SK-N-SH treated with all-trans-retinoic acid at 6 μM for 48 hours (cell line): Measurements from ENCODE around the gene DDX31.

Source experiments
- OSR1 ChIP-seq: fragments of 250-450 bp; sonication (Bioruptor Pico); IDR thresholded peaks from 2 replicates; pipeline ENCODE4 v1.8.0; 2022; ENCODE audit warnings: moderate library complexity, mild to moderate bottlenecking, inconsistent platforms
- SNAI2 ChIP-seq: fragments of 250-450 bp; sonication (Bioruptor Pico); IDR thresholded peaks from 2 replicates; pipeline ENCODE4 v1.5.0; 2020; ENCODE audit warnings: mild to moderate bottlenecking, moderate library complexity
- ZC3H10 ChIP-seq: fragments of 250-450 bp; sonication (Bioruptor Pico); IDR thresholded peaks from 2 replicates; pipeline ENCODE4 v1.5.1; 2021; ENCODE audit warnings: mild to moderate bottlenecking, moderate library complexity
- ZFP3 ChIP-seq: fragments of 250-450 bp; sonication (Bioruptor Pico); IDR thresholded peaks from 2 replicates; pipeline ENCODE4 v1.5.0; 2020; ENCODE audit warnings: mild to moderate bottlenecking, moderate library complexity
- ZFP30 ChIP-seq: fragments of 450-650 bp; formaldehyde crosslinking; IDR thresholded peaks from 2 replicates; pipeline ENCODE4 v1.5.0; 2022; ENCODE audit warnings: mild to moderate bottlenecking, moderate library complexity
- ZNF70 ChIP-seq: fragments of 450-650 bp; formaldehyde crosslinking; IDR thresholded peaks from 2 replicates; pipeline ENCODE4 v1.5.0; 2020; ENCODE audit warnings: mild to moderate bottlenecking, moderate library complexity
- ZNF8 ChIP-seq: fragments of 450-650 bp; formaldehyde crosslinking; IDR thresholded peaks from 2 replicates; pipeline ENCODE4 v1.5.0; 2020; ENCODE audit warnings: mild to moderate bottlenecking, moderate library complexity
- TF ChIP-seq, protein P1 (sequence below): fragments of 250-450 bp; sonication (Bioruptor Pico); IDR thresholded peaks from 2 replicates; pipeline ENCODE4 v1.5.0; 2020; ENCODE audit warnings: mild to moderate bottlenecking, moderate library complexity
- TF ChIP-seq, protein P2 (sequence below): fragments of 250-450 bp; sonication (Bioruptor Pico); IDR thresholded peaks from 2 replicates; pipeline ENCODE4 v1.8.0; 2020; ENCODE audit warnings: mild to moderate bottlenecking, moderate library complexity, borderline replicate concordance

DNA sequence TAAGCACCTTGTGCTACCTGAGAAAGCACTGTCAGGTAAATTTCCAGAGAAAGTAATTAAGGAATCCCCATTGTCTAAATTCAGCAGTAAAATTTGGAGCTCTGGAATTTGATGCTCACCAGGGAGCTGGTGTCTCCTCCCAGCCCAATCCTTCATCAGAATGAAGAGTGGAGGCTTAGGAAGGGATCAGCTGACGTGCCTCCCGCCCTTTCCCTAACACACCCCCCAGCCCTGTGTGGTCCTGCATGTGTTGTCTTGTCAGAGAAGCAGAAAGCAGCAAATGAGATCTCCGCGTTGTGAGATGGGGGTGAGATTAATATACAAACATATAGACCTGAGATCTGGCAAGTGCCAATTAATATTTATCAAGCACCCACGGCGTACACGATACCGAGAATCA is 114.3 kb downstream of the DDX31 start:
- TF ChIP-seq ZC3H10 (CRISPR knock-in tag): no peak
- TF ChIP-seq, protein P1, sequence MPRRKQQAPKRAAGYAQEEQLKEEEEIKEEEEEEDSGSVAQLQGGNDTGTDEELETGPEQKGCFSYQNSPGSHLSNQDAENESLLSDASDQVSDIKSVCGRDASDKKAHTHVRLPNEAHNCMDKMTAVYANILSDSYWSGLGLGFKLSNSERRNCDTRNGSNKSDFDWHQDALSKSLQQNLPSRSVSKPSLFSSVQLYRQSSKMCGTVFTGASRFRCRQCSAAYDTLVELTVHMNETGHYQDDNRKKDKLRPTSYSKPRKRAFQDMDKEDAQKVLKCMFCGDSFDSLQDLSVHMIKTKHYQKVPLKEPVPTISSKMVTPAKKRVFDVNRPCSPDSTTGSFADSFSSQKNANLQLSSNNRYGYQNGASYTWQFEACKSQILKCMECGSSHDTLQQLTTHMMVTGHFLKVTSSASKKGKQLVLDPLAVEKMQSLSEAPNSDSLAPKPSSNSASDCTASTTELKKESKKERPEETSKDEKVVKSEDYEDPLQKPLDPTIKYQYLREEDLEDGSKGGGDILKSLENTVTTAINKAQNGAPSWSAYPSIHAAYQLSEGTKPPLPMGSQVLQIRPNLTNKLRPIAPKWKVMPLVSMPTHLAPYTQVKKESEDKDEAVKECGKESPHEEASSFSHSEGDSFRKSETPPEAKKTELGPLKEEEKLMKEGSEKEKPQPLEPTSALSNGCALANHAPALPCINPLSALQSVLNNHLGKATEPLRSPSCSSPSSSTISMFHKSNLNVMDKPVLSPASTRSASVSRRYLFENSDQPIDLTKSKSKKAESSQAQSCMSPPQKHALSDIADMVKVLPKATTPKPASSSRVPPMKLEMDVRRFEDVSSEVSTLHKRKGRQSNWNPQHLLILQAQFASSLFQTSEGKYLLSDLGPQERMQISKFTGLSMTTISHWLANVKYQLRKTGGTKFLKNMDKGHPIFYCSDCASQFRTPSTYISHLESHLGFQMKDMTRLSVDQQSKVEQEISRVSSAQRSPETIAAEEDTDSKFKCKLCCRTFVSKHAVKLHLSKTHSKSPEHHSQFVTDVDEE (CRISPR knock-in tag): no peak
- TF ChIP-seq ZFP30 (CRISPR knock-in tag): no peak
- no peak for TF ChIP-seq ZNF70 (CRISPR knock-in tag)
- TF ChIP-seq ZFP3 (CRISPR knock-in tag): no peak
- TF ChIP-seq SNAI2 (CRISPR knock-in tag): no peak
- TF ChIP-seq, protein P2, sequence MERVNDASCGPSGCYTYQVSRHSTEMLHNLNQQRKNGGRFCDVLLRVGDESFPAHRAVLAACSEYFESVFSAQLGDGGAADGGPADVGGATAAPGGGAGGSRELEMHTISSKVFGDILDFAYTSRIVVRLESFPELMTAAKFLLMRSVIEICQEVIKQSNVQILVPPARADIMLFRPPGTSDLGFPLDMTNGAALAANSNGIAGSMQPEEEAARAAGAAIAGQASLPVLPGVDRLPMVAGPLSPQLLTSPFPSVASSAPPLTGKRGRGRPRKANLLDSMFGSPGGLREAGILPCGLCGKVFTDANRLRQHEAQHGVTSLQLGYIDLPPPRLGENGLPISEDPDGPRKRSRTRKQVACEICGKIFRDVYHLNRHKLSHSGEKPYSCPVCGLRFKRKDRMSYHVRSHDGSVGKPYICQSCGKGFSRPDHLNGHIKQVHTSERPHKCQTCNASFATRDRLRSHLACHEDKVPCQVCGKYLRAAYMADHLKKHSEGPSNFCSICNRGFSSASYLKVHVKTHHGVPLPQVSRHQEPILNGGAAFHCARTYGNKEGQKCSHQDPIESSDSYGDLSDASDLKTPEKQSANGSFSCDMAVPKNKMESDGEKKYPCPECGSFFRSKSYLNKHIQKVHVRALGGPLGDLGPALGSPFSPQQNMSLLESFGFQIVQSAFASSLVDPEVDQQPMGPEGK (CRISPR knock-in tag): no peak
- TF ChIP-seq ZNF8 (CRISPR knock-in tag): no peak
- TF ChIP-seq OSR1 (CRISPR knock-in tag): no peak
